OCI-LY1 (cell line): ENCODE data around the gene TNFRSF14.

Experiments used
- H2AFZ ChIP-seq: fragments of 200-600 bp; sonication (generic), shearing (Covaris generic); 2 replicates; pipeline ENCODE4 v1.6.0; 2014; ENCODE audit warnings: antibody characterized with exemption, mild to moderate bottlenecking, low read length
- H3F3A ChIP-seq: fragments of 200-600 bp; sonication (generic), shearing (Covaris generic); 2 replicates; pipeline ENCODE4 v1.6.0; 2014; ENCODE audit warnings: mild to moderate bottlenecking, antibody characterized with exemption, low read length, moderate library complexity; ENCODE audit not compliant: insufficient read depth
- H3K27ac ChIP-seq: fragments of 200-600 bp; sonication (generic); 2 replicates; pipeline ENCODE4 v1.5.1; 2014; ENCODE audit warnings: low read length, mixed run types, mild to moderate bottlenecking, low read depth; ENCODE audit not compliant: poor library complexity, severe bottlenecking
- H3K27me3 ChIP-seq: fragments of 200-600 bp; sonication (generic); 2 replicates; pipeline ENCODE4 v1.6.0; 2014; ENCODE audit warnings: antibody characterized with exemption, mild to moderate bottlenecking, low read length, moderate library complexity; ENCODE audit not compliant: insufficient read depth
- H3K36me3 ChIP-seq: fragments of 200-600 bp; sonication (generic); 2 replicates; pipeline ENCODE4 v1.6.1; 2014; ENCODE audit warnings: mild to moderate bottlenecking, antibody characterized with exemption, low read length, moderate library complexity, mixed read lengths; ENCODE audit not compliant: insufficient read depth
- H3K4me1 ChIP-seq: fragments of 200-600 bp; sonication (generic); 2 replicates; pipeline ENCODE4 v1.5.1; 2014; ENCODE audit warnings: mild to moderate bottlenecking, low read length, moderate library complexity; ENCODE audit not compliant: insufficient read depth, severe bottlenecking
- H3K4me2 ChIP-seq: fragments of 200-600 bp; sonication (generic), shearing (Covaris generic); 2 replicates; pipeline ENCODE4 v1.6.1; 2014; ENCODE audit warnings: low read length
- H3K4me3 ChIP-seq: fragments of 200-600 bp; sonication (generic); 2 replicates; pipeline ENCODE4 v1.5.1; 2014; ENCODE audit warnings: low read length, low read depth, mild to moderate bottlenecking, mixed read lengths; ENCODE audit not compliant: poor library complexity, severe bottlenecking
- H3K79me2 ChIP-seq: fragments of 200-600 bp; shearing (Covaris generic); 2 replicates; pipeline ENCODE4 v1.6.1; 2016; ENCODE audit warnings: mixed run types, low read length, mixed read lengths; ENCODE audit not compliant: insufficient read depth
- H3K9ac ChIP-seq: fragments of 200-600 bp; sonication (generic), shearing (Covaris generic); 2 replicates; pipeline ENCODE4 v1.6.1; 2014; ENCODE audit warnings: mild to moderate bottlenecking, low read length, mixed read lengths
- H3K9me2 ChIP-seq: fragments of 200-600 bp; sonication (generic), shearing (Covaris generic); 2 replicates; pipeline ENCODE4 v1.6.1; 2014; ENCODE audit warnings: low read depth, mild to moderate bottlenecking, low read length, mixed read lengths
- H3K9me3 ChIP-seq: fragments of 200-600 bp; shearing (Covaris generic); 2 replicates; pipeline ENCODE4 v1.6.1; 2014; ENCODE audit warnings: low read length, mixed read lengths
- H4K20me1 ChIP-seq: fragments of 200-600 bp; sonication (generic), shearing (Covaris generic); 2 replicates; pipeline ENCODE4 v1.6.0; 2016; ENCODE audit warnings: mild to moderate bottlenecking, low read length; ENCODE audit not compliant: insufficient read depth
- EZH2 ChIP-seq: fragments of 200-600 bp; sonication (generic), shearing (Covaris generic); IDR thresholded peaks from 2 replicates; pipeline ENCODE4 v1.8.0; 2017; ENCODE audit warnings: borderline replicate concordance, mixed run types, mild to moderate bottlenecking, antibody characterized with exemption, low read length, moderate library complexity, mixed read lengths
- TF ChIP-seq, protein P1 (sequence below): fragments of 200-600 bp; sonication (generic), shearing (Covaris generic); IDR thresholded peaks from 2 replicates; pipeline ENCODE4 v1.5.1; 2017; ENCODE audit warnings: mild to moderate bottlenecking, antibody characterized with exemption, low read length, moderate library complexity, mixed read lengths

TNFRSF14 gene

DNA sequence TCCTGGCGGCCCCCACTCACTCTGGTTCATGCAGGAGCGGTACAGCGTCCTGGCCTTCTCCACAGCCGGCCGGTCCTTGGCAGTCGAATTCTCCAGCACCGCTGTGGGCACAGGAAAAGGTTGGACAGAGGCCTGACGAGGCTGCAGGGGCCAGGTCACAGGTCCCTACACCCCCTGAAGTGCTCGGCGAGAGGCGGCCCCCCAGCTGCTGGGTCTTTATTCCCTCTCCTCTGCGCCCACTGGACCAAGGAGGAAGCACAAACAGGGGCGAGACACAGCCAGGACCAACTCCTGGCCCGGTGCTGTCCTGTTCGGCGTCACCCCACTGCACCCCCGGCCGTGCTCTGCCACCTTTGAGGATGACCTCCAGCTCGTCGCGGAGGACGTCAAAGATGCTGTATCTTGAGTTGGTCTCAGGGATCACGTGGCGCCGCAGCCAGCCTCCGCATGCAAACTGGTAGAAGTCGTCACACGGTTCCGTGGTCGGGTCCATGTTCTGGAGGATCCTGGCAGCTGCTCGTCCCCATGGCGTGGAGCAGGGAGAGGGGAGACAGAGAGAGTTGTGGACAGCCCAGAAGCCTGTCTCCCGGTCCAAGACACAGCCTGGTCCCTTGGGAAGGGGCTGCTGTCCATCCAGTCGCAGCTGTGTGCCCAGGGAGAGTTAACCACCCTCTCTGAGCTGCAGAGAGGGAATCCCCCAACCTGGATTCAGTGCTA, 53.3 kb downstream of the TNFRSF14 start:
- no peaks in the 10 kb centered on the region for H3K4me1 ChIP-seq
- no peak overlapping the region for H2AFZ ChIP-seq
- no peak overlapping the region for H3K27ac ChIP-seq
- no peaks in the 10 kb centered on the region for H4K20me1 ChIP-seq
- no peak for TF ChIP-seq EZH2
- TF ChIP-seq, protein P1, sequence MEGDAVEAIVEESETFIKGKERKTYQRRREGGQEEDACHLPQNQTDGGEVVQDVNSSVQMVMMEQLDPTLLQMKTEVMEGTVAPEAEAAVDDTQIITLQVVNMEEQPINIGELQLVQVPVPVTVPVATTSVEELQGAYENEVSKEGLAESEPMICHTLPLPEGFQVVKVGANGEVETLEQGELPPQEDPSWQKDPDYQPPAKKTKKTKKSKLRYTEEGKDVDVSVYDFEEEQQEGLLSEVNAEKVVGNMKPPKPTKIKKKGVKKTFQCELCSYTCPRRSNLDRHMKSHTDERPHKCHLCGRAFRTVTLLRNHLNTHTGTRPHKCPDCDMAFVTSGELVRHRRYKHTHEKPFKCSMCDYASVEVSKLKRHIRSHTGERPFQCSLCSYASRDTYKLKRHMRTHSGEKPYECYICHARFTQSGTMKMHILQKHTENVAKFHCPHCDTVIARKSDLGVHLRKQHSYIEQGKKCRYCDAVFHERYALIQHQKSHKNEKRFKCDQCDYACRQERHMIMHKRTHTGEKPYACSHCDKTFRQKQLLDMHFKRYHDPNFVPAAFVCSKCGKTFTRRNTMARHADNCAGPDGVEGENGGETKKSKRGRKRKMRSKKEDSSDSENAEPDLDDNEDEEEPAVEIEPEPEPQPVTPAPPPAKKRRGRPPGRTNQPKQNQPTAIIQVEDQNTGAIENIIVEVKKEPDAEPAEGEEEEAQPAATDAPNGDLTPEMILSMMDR: no peak
- no peaks in the 10 kb centered on the region for H3K9me3 ChIP-seq
- no peak overlapping the region for H3K4me2 ChIP-seq
- H3K27me3 ChIP-seq: peaks cover 9% of the 10 kb centered on the region
- no peaks in the 10 kb centered on the region for H3K9me2 ChIP-seq
- no peak overlapping the region for H3K9ac ChIP-seq
- no peaks in the 10 kb centered on the region for H3K79me2 ChIP-seq
- no peaks in the 10 kb centered on the region for H3F3A ChIP-seq
- no peak overlapping the region for H3K4me3 ChIP-seq
- H3K36me3 ChIP-seq: no peaks in the 10 kb centered on the region

- Histone ChIP-seq H3K4me1 (no peaks in the 10 kb centered on the region), H3K9me2 (no peaks in the 10 kb centered on the region), H3F3A (no peaks in the 10 kb centered on the region), H3K9me3 (no peaks in the 10 kb centered on the region), H3K36me3 (no peaks in the 10 kb centered on the region), H4K20me1 (no peaks in the 10 kb centered on the region), H3K4me3 (no peak overlapping the region), H3K27ac (no peak overlapping the region), H3K27me3 (peaks cover 9% of the 10 kb centered on the region), H3K79me2 (no peaks in the 10 kb centered on the region), H3K9ac (no peak overlapping the region), H3K4me2 (no peak overlapping the region), H2AFZ (no peak overlapping the region)
- no peak for TF ChIP-seq EZH2
- TF ChIP-seq, protein P1: no peak
Observed at GRCh38 chr1:2610036-2610959, 54.1 kb downstream of the TNFRSF14 start.

DNA sequence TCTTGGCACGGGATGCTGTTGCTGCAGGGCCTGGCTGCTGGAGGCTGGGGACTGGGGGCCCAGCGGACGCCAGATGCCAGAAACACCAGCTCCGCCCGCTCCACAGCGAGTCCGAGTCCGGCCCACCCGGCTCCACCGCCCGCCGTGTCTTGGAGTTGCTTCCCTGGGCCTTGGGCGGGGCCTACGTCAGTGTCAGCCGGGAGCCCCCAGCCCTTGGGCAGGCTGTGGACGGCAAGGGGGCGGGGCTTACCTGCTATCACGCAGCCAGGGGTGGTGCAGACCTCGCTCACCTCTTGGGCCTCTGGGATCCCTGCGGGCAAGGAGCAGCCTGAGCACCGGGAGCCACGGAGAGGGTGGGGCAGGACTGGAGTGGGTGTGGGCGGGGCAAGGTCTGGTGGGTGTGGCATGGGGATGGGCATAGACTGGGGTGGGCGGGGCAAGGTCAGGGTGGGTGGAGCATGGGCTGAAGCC, 54.9 kb downstream of the TNFRSF14 start:
- Histone ChIP-seq H4K20me1 (no peaks in the 10 kb centered on the region), H3K9me3 (no peaks in the 10 kb centered on the region), H3K27ac (no peak overlapping the region), H3K27me3 (peaks cover 9% of the 10 kb centered on the region), H2AFZ (no peak overlapping the region), H3K4me1 (no peaks in the 10 kb centered on the region), H3K4me2 (no peak overlapping the region), H3K9ac (no peak overlapping the region), H3K4me3 (no peak overlapping the region), H3K36me3 (no peaks in the 10 kb centered on the region), H3K9me2 (no peaks in the 10 kb centered on the region), H3F3A (no peaks in the 10 kb centered on the region), H3K79me2 (no peaks in the 10 kb centered on the region)
- no peak for TF ChIP-seq EZH2
- TF ChIP-seq, protein P1: no peak
